ENCODE results near the gene TWF1.

DNA sequence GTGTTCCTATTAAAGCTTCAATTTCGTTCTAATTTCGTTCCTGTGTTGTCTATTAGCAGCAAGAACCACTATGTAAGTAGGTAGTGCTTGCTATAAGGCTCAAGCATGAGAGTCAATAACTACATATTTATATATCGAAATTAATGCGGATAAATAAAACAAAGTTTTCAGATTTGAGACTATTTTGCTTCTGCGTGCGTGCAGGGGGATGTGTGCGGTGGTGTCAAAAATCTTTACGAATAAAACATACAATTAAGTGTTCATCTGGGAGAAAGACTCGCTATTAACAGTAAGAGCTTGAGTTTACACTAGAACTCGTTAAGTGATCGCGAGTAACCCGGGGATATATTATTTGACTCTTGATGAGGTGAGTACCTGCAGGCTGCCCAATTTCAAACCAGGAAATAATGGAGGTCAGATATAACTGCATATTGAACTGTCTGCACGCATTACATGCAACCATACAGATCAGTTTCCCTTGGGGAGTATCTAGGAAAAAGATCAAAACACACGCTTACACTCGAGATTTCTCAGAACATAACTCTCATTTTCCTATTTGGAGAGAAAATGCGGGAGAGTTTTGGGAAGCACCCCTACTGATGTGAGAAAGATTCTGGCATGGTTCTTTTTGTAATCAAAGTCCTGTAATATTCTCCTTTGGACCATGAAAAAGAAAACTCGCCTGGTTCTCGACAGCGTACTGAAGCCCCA lies 813 bp downstream of the TWF1 start:
- no peak for TF ChIP-seq CTCF (IDR thresholded peaks at IDR 0.05; ENCODE audit: low read depth, low read length, poor library complexity, severe bottlenecking)
- no peak for TF ChIP-seq EZH2phosphoT487 (IDR thresholded peaks at IDR 0.05; ENCODE audit: borderline replicate concordance, low read length)
